ENCODE data around the gene AARS2. TPM values are rescaled to one million over a fixed set of nuclear protein-coding genes. Genes with fewer than 3 reads are reported as not detected.
"Not testable (repeated sequence)": the region's sequence is repeated elsewhere in the genome, so short reads cannot be mapped to it uniquely, and the experiment has no call there.

The AARS2 gene
- total RNA-seq, 4 donors from 2014 or later: 9.0 to 21.9 (median 12.2) TPM

GRCh38 chr6:44316481-44316880 is 3.3 kb upstream of the AARS2 start:
- no peak for TF ChIP-seq POLR2A (IDR thresholded peaks at IDR 0.05)
- TF ChIP-seq, protein P1, sequence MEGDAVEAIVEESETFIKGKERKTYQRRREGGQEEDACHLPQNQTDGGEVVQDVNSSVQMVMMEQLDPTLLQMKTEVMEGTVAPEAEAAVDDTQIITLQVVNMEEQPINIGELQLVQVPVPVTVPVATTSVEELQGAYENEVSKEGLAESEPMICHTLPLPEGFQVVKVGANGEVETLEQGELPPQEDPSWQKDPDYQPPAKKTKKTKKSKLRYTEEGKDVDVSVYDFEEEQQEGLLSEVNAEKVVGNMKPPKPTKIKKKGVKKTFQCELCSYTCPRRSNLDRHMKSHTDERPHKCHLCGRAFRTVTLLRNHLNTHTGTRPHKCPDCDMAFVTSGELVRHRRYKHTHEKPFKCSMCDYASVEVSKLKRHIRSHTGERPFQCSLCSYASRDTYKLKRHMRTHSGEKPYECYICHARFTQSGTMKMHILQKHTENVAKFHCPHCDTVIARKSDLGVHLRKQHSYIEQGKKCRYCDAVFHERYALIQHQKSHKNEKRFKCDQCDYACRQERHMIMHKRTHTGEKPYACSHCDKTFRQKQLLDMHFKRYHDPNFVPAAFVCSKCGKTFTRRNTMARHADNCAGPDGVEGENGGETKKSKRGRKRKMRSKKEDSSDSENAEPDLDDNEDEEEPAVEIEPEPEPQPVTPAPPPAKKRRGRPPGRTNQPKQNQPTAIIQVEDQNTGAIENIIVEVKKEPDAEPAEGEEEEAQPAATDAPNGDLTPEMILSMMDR (IDR thresholded peaks at IDR 0.05): no peak
- no peak overlapping the region for H3K4me3 ChIP-seq
- H3K4me1 ChIP-seq: peaks cover 6 to 13% (median 11%) of the 10 kb centered on the region in 3 donors
- no peaks in the 10 kb centered on the region for H3K9me3 ChIP-seq
- 67 to 86% methylated on average over 5 to 9 of the region's 12 CpGs for WGBS, 2 donors
- no peak for DNase-seq
- H3K27me3 ChIP-seq: peaks cover 0 to 30% (median 2%) of the 10 kb centered on the region in 4 donors
- intact Hi-C loops (cut with DNase I): no loop called here
- H3K36me3 ChIP-seq: peaks cover 0 to 4% (median 0%) of the 10 kb centered on the region in 3 donors
- H3K27ac ChIP-seq: no peak overlapping the region

DNA sequence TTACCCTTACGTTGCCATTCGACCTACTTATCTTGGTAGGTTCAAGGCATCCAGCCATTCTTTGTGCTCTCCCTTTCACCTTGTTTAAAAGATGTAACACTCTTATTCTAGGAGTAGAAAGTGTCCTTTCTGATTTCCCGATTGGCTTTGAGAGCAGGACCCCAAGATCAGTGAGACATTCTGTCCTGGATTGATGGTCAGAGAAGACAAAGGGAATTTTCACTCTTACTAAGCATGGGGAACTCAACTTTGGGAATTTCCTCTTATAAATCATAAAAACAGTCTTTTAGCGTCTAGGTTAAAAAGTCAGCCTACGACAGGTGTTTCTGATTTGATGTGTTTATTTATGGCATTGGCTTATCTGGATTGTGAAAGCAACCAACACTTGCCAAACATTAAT is 2.8 kb upstream of the AARS2 start:
- Histone ChIP-seq H3K27ac (no peak overlapping the region), H3K36me3 (peaks cover 0 to 10% (median 0%) of the 10 kb centered on the region in 3 donors), H3K4me1 (peaks cover 6 to 18% (median 11%) of the 10 kb centered on the region in 3 donors), H3K9me3 (no peaks in the 10 kb centered on the region), H3K4me3 (no peak overlapping the region), H3K27me3 (peaks cover 0 to 25% (median 2%) of the 10 kb centered on the region in 4 donors)
- TF ChIP-seq, protein P1 (IDR thresholded peaks at IDR 0.05): no peak
- no peak for TF ChIP-seq POLR2A (IDR thresholded peaks at IDR 0.05)
- intact Hi-C loops (cut with DNase I): no loop called here
- no peak for DNase-seq
- WGBS, 2 donors: 47 to 59% methylated on average over 5 of the region's 5 CpGs

DNA sequence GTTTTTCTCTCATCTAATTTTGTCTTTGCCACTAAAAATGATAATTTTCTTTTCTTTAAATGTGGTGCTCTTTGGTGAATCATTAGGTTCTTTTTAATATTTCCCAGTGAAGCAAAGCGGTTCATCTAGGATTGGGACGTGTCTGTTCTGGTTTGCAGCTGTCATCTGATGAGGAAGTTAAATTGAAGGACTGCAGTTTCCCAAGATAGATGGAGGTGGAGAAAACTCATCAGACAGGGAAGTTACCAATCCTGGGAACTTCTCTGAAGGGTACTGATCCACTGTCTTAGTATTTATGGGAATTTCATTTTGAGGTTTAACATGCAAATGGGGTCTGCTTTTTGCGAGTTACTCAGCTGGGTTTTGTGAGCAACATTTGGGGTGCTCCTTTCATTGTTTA is 2.4 kb upstream of the AARS2 start:
- intact Hi-C loops (cut with DNase I): no loop called here
- Histone ChIP-seq H3K27ac (no peak overlapping the region), H3K4me3 (no peak overlapping the region), H3K27me3 (peaks cover 0 to 22% (median 2%) of the 10 kb centered on the region in 4 donors), H3K36me3 (peaks cover 0 to 14% (median under 1%) of the 10 kb centered on the region in 3 donors), H3K9me3 (no peaks in the 10 kb centered on the region), H3K4me1 (peaks cover 6 to 19% (median 11%) of the 10 kb centered on the region in 3 donors)
- TF ChIP-seq POLR2A (IDR thresholded peaks at IDR 0.05): no peak
- TF ChIP-seq, protein P1 (IDR thresholded peaks at IDR 0.05): no peak
- 21 to 28% methylated on average over 3 of the region's 3 CpGs for WGBS, 2 donors
- DNase-seq: no peak

GRCh38 chr6:44314657-44315056 is 1.5 kb upstream of the AARS2 start:
- H3K9me3 ChIP-seq, DNase-seq: not testable (repeated sequence)

DNA sequence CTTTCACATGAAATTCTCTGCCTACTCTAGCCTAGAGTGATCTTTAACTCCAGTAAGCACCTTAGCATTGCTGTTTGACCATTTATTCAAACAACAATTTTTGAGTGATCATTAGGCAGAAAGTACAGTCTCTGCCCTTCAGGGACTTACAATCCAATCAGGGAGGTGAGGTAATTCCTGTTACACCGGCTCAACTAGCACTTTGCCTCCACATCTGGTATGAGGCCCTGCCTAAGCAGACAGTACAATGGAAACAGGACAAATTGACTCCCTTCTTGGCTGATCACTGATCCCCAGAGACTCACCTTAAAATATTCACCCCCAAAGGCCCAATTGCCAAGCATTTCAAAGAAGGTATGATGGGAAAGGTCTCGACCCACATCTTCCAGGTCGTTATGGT is 1.4 kb downstream of the AARS2 start:
- Histone ChIP-seq H3K36me3 (peaks cover 8 to 51% (median 17%) of the 10 kb centered on the region in 3 donors), H3K9me3 (no peaks in the 10 kb centered on the region), H3K4me1 (peaks cover 6 to 19% (median 11%) of the 10 kb centered on the region in 3 donors), H3K27ac (peak overlapping the region in 3 of 4 donors; percentile 16 to 90 (median 89)), H3K27me3 (no peaks in the 10 kb centered on the region), H3K4me3 (peak overlapping the region in 1 of 4 donors; percentile 81)
- intact Hi-C loops (cut with DNase I): no loop called here
- 81 to 85% methylated on average over 2 to 3 of the region's 3 CpGs for whole genome bisulfite sequencing, 2 donors
- TF ChIP-seq POLR2A (IDR thresholded peaks at IDR 0.05): no peak
- TF ChIP-seq, protein P1 (IDR thresholded peaks at IDR 0.05): no peak
- DNase-seq: no peak

More at GRCh38 chr6:44314657-44315056, 1.5 kb upstream of the AARS2 start:
- H3K36me3 ChIP-seq: peaks cover 0 to 22% (median 8%) of the 10 kb centered on the region in 3 donors
- H3K4me3 ChIP-seq; intact Hi-C loops (cut with DNase I); H3K27ac ChIP-seq: not testable (repeated sequence)
- peaks cover 6 to 19% (median 11%) of the 10 kb centered on the region in 3 donors for H3K4me1 ChIP-seq
- WGBS, 2 donors: 83 to 87% methylated on average over 7 to 8 of the region's 8 CpGs
- peaks cover 0 to 13% (median 0%) of the 10 kb centered on the region in 4 donors for H3K27me3 ChIP-seq
